GM12878 (cell line): ENCODE results near the gene GRIK3. TPM values are rescaled to one million over a fixed set of nuclear protein-coding genes. Genes with fewer than 3 reads are reported as not detected.

Experiments
- MTA3 ChIP-seq: IDR thresholded peaks from 2 replicates; pipeline ENCODE4 v1.6.1; 2012; ENCODE audit warnings: low read length, inconsistent platforms, borderline replicate concordance
- NR2C2 ChIP-seq: IDR thresholded peaks from 2 replicates; pipeline ENCODE4 v1.6.1; 2011; ENCODE audit warnings: borderline replicate concordance, low read depth; ENCODE audit not compliant: control insufficient read depth, insufficient read length
- POLR2A ChIP-seq: IDR thresholded peaks from 2 replicates; pipeline ENCODE4 v1.6.1; 2011; ENCODE audit warnings: low read depth, mild to moderate bottlenecking, low read length
- SUPT20H ChIP-seq: IDR thresholded peaks from 2 replicates; pipeline ENCODE4 v1.6.1; 2011; ENCODE audit warnings: low read depth, mild to moderate bottlenecking, low read length, moderate library complexity, borderline replicate concordance; ENCODE audit not compliant: control insufficient read depth
- polyA plus RNA-seq, 11 experiments: library from polyadenylated mRNA; depleted of rRNA in 4 of 11; unstranded in 6 of 11; stranded (reverse) in 5 of 11; fragments of >200 nt; fragmentation: Nextera tagmentation in 4 of 11; fragmentation: Illumina TruSeq in 1 of 11; extraction: Ambion mirVana in 4 of 11; extraction: Trizol in 1 of 11; gene quantifications; 1 replicate in 1 of 11; 2 replicates in 10 of 11; pipeline versions ENCODE4 v1.2.1 to v1.2.3, GENCODE V29; 2011 to 2016; ENCODE audit warnings: inconsistent platforms in 2 of 11, missing spikeins in 2 of 11, low read depth in 1 of 11
- total RNA-seq, 4 experiments: library from RNA; depleted of rRNA in 3 of 4; stranded (reverse); fragments of >200 nt in 3 of 4; fragmentation: Illumina TruSeq in 1 of 4; extraction: Trizol in 1 of 4; gene quantifications; 2 replicates each; pipeline versions ENCODE4 v1.2.1 to v1.2.3, GENCODE V29; 2013 to 2021
- TF ChIP-seq, protein P1 (sequence below): fragments of 450-650 bp; IDR thresholded peaks from 2 replicates; pipeline ENCODE4 v1.6.1; 2017; ENCODE audit warnings: mild to moderate bottlenecking, low read depth, inconsistent platforms; ENCODE audit not compliant: poor library complexity, severe bottlenecking
- TF ChIP-seq, protein P2 (sequence below): fragments of 450-650 bp; IDR thresholded peaks from 2 replicates; pipeline ENCODE4 v1.6.1; 2017; ENCODE audit warnings: mild to moderate bottlenecking
- TF ChIP-seq, protein P3 (sequence below): IDR thresholded peaks from 2 replicates; pipeline ENCODE4 v1.6.1; 2012; ENCODE audit warnings: low read depth, low read length, improper control_type of control experiment
- TF ChIP-seq, protein P4 (sequence below): fragments of 450-650 bp; formaldehyde crosslinking; IDR thresholded peaks from 2 replicates; pipeline ENCODE4 v1.4.0; 2020; ENCODE audit warnings: mild to moderate bottlenecking, moderate library complexity
- TF ChIP-seq, protein P5 (sequence below): IDR thresholded peaks from 2 replicates; pipeline ENCODE4 v1.6.1; 2012; ENCODE audit warnings: improper control_type of control experiment, low read depth, low read length; ENCODE audit not compliant: insufficient replicate concordance

Gene GRIK3
- total and polyA plus RNA-seq, 10 of the 15 experiments (the other 5 are each of a cell fraction or from before 2014, with no cell fraction given), result not detected

DNA sequence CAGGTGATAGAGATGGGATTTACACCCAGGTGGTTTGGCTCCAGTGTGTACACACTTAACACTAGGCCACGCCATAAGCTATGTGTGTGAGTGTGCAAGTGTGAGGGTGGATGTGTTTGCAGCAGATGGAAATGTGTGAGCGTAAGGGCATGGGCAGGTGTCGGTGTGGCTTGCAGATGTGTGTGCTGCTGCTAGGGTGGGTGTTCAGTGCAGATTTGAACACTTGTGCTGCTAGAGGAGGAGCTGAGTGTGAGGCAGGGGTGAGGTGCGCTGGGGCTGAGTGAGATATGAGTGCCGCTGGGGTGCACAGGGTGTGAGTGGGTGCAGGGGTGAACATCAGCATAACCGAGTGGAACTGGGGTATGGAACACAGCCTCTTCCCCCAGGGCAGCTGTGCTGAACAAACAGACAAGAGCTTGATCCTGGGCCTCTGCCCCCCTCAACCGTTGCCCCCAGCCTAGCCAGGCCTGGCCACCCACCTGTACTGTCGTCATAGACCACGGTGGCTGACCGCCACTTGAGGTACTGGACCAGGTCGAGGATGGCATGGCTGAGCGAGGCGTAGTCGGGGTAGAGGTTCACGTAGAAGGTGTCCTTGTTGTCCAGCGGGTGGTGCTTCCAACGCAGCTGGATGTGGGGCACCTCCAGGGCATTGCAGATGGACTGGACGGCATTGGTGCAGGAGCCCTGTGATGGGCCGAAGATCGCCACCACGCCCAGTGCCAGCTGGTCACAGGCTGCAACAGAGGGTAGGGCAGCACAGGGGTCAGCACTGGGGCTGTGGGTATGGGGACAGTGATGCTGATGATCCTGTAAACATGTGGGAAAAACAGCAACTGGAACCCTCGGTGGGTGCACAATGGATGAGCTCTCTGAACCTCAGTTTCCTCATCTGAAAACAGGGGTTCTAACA, 153.9 kb downstream of the GRIK3 start (continued):
- TF ChIP-seq, protein P1, sequence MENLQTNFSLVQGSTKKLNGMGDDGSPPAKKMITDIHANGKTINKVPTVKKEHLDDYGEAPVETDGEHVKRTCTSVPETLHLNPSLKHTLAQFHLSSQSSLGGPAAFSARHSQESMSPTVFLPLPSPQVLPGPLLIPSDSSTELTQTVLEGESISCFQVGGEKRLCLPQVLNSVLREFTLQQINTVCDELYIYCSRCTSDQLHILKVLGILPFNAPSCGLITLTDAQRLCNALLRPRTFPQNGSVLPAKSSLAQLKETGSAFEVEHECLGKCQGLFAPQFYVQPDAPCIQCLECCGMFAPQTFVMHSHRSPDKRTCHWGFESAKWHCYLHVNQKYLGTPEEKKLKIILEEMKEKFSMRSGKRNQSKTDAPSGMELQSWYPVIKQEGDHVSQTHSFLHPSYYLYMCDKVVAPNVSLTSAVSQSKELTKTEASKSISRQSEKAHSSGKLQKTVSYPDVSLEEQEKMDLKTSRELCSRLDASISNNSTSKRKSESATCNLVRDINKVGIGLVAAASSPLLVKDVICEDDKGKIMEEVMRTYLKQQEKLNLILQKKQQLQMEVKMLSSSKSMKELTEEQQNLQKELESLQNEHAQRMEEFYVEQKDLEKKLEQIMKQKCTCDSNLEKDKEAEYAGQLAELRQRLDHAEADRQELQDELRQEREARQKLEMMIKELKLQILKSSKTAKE, result no peak
- TF ChIP-seq, protein P2, sequence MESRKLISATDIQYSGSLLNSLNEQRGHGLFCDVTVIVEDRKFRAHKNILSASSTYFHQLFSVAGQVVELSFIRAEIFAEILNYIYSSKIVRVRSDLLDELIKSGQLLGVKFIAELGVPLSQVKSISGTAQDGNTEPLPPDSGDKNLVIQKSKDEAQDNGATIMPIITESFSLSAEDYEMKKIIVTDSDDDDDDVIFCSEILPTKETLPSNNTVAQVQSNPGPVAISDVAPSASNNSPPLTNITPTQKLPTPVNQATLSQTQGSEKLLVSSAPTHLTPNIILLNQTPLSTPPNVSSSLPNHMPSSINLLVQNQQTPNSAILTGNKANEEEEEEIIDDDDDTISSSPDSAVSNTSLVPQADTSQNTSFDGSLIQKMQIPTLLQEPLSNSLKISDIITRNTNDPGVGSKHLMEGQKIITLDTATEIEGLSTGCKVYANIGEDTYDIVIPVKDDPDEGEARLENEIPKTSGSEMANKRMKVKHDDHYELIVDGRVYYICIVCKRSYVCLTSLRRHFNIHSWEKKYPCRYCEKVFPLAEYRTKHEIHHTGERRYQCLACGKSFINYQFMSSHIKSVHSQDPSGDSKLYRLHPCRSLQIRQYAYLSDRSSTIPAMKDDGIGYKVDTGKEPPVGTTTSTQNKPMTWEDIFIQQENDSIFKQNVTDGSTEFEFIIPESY, result no peak
- TF ChIP-seq MTA3, result no peak
- TF ChIP-seq, protein P3, sequence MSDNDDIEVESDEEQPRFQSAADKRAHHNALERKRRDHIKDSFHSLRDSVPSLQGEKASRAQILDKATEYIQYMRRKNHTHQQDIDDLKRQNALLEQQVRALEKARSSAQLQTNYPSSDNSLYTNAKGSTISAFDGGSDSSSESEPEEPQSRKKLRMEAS, result no peak
- TF ChIP-seq, protein P4, sequence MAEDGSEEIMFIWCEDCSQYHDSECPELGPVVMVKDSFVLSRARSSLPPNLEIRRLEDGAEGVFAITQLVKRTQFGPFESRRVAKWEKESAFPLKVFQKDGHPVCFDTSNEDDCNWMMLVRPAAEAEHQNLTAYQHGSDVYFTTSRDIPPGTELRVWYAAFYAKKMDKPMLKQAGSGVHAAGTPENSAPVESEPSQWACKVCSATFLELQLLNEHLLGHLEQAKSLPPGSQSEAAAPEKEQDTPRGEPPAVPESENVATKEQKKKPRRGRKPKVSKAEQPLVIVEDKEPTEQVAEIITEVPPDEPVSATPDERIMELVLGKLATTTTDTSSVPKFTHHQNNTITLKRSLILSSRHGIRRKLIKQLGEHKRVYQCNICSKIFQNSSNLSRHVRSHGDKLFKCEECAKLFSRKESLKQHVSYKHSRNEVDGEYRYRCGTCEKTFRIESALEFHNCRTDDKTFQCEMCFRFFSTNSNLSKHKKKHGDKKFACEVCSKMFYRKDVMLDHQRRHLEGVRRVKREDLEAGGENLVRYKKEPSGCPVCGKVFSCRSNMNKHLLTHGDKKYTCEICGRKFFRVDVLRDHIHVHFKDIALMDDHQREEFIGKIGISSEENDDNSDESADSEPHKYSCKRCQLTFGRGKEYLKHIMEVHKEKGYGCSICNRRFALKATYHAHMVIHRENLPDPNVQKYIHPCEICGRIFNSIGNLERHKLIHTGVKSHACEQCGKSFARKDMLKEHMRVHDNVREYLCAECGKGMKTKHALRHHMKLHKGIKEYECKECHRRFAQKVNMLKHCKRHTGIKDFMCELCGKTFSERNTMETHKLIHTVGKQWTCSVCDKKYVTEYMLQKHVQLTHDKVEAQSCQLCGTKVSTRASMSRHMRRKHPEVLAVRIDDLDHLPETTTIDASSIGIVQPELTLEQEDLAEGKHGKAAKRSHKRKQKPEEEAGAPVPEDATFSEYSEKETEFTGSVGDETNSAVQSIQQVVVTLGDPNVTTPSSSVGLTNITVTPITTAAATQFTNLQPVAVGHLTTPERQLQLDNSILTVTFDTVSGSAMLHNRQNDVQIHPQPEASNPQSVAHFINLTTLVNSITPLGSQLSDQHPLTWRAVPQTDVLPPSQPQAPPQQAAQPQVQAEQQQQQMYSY (CRISPR knock-in tag), result no peak
- no peak for TF ChIP-seq SUPT20H
- TF ChIP-seq, protein P5, sequence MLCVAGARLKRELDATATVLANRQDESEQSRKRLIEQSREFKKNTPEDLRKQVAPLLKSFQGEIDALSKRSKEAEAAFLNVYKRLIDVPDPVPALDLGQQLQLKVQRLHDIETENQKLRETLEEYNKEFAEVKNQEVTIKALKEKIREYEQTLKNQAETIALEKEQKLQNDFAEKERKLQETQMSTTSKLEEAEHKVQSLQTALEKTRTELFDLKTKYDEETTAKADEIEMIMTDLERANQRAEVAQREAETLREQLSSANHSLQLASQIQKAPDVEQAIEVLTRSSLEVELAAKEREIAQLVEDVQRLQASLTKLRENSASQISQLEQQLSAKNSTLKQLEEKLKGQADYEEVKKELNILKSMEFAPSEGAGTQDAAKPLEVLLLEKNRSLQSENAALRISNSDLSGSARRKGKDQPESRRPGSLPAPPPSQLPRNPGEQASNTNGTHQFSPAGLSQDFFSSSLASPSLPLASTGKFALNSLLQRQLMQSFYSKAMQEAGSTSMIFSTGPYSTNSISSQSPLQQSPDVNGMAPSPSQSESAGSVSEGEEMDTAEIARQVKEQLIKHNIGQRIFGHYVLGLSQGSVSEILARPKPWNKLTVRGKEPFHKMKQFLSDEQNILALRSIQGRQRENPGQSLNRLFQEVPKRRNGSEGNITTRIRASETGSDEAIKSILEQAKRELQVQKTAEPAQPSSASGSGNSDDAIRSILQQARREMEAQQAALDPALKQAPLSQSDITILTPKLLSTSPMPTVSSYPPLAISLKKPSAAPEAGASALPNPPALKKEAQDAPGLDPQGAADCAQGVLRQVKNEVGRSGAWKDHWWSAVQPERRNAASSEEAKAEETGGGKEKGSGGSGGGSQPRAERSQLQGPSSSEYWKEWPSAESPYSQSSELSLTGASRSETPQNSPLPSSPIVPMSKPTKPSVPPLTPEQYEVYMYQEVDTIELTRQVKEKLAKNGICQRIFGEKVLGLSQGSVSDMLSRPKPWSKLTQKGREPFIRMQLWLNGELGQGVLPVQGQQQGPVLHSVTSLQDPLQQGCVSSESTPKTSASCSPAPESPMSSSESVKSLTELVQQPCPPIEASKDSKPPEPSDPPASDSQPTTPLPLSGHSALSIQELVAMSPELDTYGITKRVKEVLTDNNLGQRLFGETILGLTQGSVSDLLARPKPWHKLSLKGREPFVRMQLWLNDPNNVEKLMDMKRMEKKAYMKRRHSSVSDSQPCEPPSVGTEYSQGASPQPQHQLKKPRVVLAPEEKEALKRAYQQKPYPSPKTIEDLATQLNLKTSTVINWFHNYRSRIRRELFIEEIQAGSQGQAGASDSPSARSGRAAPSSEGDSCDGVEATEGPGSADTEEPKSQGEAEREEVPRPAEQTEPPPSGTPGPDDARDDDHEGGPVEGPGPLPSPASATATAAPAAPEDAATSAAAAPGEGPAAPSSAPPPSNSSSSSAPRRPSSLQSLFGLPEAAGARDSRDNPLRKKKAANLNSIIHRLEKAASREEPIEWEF, result no peak
- TF ChIP-seq POLR2A, result no peak
- no peak for TF ChIP-seq NR2C2
